ENCODE results near the gene ZBTB7B.
A peak's percentile ranks its signal among the peaks of the same experiment; 100 is the strongest.

ZBTB7B gene

DNA sequence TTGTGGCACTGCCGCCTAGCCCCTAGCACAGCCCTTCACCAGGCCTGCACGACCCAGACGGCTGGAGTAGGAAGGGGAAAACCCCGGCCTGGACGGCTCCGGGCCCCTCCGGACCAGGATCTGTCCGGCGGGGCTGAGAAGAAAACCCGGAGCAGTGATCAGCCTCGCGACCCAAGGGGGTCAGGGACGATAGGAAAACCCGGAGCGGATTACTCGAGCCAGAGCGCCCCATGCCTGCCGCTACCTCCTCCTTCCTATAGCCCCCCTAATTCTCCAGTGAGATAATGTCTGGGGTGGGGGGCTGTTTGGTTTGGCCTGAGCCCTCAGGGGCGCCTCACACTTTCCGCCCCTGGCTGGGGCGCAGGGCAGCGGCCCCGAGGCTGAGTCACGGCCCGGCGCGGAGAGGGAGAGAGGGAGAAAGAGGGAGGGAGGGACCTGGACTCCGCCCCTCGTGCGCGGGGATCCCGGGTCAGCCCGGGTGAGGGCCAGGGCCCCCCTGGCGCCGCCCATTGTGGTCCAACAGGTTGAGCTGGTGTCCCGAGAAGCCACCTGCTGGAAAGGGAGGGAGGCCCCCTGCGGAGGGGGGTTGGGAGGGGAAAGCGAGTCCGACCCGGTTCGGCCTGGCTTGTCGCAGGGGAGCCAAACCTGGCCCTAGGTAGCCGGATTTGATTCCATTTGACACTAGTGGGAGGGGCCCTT lies 1.7 kb upstream of the ZBTB7B start (continued):
- TF ChIP-seq, protein P1, sequence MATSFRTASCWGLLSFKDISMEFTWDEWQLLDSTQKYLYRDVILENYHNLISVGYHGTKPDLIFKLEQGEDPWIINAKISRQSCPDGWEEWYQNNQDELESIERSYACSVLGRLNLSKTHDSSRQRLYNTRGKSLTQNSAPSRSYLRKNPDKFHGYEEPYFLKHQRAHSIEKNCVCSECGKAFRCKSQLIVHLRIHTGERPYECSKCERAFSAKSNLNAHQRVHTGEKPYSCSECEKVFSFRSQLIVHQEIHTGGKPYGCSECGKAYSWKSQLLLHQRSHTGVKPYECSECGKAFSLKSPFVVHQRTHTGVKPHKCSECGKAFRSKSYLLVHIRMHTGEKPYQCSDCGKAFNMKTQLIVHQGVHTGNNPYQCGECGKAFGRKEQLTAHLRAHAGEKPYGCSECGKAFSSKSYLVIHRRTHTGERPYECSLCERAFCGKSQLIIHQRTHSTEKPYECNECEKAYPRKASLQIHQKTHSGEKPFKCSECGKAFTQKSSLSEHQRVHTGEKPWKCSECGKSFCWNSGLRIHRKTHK (tag by site-specific recombination; IDR thresholded peaks at IDR 0.05), result no peak
- TF ChIP-seq ZNF768 (tag by site-specific recombination; IDR thresholded peaks at IDR 0.05), result no peak
- no peak for TF ChIP-seq ZNF621 (tag by site-specific recombination; IDR thresholded peaks at IDR 0.05)
- TF ChIP-seq, protein P2, sequence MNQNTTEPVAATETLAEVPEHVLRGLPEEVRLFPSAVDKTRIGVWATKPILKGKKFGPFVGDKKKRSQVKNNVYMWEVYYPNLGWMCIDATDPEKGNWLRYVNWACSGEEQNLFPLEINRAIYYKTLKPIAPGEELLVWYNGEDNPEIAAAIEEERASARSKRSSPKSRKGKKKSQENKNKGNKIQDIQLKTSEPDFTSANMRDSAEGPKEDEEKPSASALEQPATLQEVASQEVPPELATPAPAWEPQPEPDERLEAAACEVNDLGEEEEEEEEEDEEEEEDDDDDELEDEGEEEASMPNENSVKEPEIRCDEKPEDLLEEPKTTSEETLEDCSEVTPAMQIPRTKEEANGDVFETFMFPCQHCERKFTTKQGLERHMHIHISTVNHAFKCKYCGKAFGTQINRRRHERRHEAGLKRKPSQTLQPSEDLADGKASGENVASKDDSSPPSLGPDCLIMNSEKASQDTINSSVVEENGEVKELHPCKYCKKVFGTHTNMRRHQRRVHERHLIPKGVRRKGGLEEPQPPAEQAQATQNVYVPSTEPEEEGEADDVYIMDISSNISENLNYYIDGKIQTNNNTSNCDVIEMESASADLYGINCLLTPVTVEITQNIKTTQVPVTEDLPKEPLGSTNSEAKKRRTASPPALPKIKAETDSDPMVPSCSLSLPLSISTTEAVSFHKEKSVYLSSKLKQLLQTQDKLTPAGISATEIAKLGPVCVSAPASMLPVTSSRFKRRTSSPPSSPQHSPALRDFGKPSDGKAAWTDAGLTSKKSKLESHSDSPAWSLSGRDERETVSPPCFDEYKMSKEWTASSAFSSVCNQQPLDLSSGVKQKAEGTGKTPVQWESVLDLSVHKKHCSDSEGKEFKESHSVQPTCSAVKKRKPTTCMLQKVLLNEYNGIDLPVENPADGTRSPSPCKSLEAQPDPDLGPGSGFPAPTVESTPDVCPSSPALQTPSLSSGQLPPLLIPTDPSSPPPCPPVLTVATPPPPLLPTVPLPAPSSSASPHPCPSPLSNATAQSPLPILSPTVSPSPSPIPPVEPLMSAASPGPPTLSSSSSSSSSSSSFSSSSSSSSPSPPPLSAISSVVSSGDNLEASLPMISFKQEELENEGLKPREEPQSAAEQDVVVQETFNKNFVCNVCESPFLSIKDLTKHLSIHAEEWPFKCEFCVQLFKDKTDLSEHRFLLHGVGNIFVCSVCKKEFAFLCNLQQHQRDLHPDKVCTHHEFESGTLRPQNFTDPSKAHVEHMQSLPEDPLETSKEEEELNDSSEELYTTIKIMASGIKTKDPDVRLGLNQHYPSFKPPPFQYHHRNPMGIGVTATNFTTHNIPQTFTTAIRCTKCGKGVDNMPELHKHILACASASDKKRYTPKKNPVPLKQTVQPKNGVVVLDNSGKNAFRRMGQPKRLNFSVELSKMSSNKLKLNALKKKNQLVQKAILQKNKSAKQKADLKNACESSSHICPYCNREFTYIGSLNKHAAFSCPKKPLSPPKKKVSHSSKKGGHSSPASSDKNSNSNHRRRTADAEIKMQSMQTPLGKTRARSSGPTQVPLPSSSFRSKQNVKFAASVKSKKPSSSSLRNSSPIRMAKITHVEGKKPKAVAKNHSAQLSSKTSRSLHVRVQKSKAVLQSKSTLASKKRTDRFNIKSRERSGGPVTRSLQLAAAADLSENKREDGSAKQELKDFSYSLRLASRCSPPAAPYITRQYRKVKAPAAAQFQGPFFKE (tag by site-specific recombination; IDR thresholded peaks at IDR 0.05; ENCODE audit: borderline replicate concordance), result 0 out of 2 replicates have a peak, but pooled peaks have one; percentile 57
- TF ChIP-seq EGR2 (tag by site-specific recombination; IDR thresholded peaks at IDR 0.05; ENCODE audit: low read depth), result peak; percentile 51; the same call in 1 of the 2 replicates
- no peak for TF ChIP-seq ZNF549 (tag by site-specific recombination; IDR thresholded peaks at IDR 0.05)
- no peak for TF ChIP-seq SETDB1 (IDR thresholded peaks at IDR 0.05; ENCODE audit: insufficient read length, low read length)
- TF ChIP-seq ZNF514 (tag by site-specific recombination; IDR thresholded peaks at IDR 0.05), result no peak
- TF ChIP-seq BCL11A (tag by site-specific recombination; IDR thresholded peaks at IDR 0.05; ENCODE audit: low read depth), result peak; percentile 98
- TF ChIP-seq ZSCAN16 (tag by site-specific recombination; IDR thresholded peaks at IDR 0.05), result no peak
- TF ChIP-seq, protein P3, sequence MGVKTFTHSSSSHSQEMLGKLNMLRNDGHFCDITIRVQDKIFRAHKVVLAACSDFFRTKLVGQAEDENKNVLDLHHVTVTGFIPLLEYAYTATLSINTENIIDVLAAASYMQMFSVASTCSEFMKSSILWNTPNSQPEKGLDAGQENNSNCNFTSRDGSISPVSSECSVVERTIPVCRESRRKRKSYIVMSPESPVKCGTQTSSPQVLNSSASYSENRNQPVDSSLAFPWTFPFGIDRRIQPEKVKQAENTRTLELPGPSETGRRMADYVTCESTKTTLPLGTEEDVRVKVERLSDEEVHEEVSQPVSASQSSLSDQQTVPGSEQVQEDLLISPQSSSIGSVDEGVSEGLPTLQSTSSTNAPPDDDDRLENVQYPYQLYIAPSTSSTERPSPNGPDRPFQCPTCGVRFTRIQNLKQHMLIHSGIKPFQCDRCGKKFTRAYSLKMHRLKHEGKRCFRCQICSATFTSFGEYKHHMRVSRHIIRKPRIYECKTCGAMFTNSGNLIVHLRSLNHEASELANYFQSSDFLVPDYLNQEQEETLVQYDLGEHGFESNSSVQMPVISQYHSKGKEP (tag by site-specific recombination; IDR thresholded peaks at IDR 0.05), result peak; percentile 79; the same call in 1 of the 2 replicates
- TF ChIP-seq ZNF548 (tag by site-specific recombination; IDR thresholded peaks at IDR 0.05), result no peak
- no peak for TF ChIP-seq ZNF239 (tag by site-specific recombination; IDR thresholded peaks at IDR 0.05)
- no peak for TF ChIP-seq ZNF157 (tag by site-specific recombination; IDR thresholded peaks at IDR 0.05)
- TF ChIP-seq ZNF175 (tag by site-specific recombination; IDR thresholded peaks at IDR 0.05), result no peak
- peak; percentile 99 for TF ChIP-seq KLF8 (tag by site-specific recombination; IDR thresholded peaks at IDR 0.05)
- TF ChIP-seq, protein P4, sequence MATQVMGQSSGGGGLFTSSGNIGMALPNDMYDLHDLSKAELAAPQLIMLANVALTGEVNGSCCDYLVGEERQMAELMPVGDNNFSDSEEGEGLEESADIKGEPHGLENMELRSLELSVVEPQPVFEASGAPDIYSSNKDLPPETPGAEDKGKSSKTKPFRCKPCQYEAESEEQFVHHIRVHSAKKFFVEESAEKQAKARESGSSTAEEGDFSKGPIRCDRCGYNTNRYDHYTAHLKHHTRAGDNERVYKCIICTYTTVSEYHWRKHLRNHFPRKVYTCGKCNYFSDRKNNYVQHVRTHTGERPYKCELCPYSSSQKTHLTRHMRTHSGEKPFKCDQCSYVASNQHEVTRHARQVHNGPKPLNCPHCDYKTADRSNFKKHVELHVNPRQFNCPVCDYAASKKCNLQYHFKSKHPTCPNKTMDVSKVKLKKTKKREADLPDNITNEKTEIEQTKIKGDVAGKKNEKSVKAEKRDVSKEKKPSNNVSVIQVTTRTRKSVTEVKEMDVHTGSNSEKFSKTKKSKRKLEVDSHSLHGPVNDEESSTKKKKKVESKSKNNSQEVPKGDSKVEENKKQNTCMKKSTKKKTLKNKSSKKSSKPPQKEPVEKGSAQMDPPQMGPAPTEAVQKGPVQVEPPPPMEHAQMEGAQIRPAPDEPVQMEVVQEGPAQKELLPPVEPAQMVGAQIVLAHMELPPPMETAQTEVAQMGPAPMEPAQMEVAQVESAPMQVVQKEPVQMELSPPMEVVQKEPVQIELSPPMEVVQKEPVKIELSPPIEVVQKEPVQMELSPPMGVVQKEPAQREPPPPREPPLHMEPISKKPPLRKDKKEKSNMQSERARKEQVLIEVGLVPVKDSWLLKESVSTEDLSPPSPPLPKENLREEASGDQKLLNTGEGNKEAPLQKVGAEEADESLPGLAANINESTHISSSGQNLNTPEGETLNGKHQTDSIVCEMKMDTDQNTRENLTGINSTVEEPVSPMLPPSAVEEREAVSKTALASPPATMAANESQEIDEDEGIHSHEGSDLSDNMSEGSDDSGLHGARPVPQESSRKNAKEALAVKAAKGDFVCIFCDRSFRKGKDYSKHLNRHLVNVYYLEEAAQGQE (tag by site-specific recombination; IDR thresholded peaks at IDR 0.05), result no peak; the same call in 1 of the 2 replicates
- peak; percentile 100 for TF ChIP-seq ZNF366 (tag by site-specific recombination; conservative IDR thresholded peaks at IDR 0.05)
- TF ChIP-seq ZNF837 (tag by site-specific recombination; IDR thresholded peaks at IDR 0.05), result no peak
- TF ChIP-seq OSR2 (tag by site-specific recombination; IDR thresholded peaks at IDR 0.05), result no peak
- TF ChIP-seq, protein P5, sequence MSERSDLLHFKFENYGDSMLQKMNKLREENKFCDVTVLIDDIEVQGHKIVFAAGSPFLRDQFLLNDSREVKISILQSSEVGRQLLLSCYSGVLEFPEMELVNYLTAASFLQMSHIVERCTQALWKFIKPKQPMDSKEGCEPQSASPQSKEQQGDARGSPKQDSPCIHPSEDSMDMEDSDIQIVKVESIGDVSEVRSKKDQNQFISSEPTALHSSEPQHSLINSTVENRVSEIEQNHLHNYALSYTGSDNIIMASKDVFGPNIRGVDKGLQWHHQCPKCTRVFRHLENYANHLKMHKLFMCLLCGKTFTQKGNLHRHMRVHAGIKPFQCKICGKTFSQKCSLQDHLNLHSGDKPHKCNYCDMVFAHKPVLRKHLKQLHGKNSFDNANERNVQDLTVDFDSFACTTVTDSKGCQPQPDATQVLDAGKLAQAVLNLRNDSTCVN (tag by site-specific recombination; optimal IDR thresholded peaks at IDR 0.05), result peak; percentile 76
- TF ChIP-seq SP2 (tag by site-specific recombination; IDR thresholded peaks at IDR 0.05), result peak; percentile 89
- TF ChIP-seq ZNF404 (tag by site-specific recombination; IDR thresholded peaks at IDR 0.05), result no peak
- no peak for TF ChIP-seq ZNF169 (tag by site-specific recombination; IDR thresholded peaks at IDR 0.05)
- TF ChIP-seq, protein P6, sequence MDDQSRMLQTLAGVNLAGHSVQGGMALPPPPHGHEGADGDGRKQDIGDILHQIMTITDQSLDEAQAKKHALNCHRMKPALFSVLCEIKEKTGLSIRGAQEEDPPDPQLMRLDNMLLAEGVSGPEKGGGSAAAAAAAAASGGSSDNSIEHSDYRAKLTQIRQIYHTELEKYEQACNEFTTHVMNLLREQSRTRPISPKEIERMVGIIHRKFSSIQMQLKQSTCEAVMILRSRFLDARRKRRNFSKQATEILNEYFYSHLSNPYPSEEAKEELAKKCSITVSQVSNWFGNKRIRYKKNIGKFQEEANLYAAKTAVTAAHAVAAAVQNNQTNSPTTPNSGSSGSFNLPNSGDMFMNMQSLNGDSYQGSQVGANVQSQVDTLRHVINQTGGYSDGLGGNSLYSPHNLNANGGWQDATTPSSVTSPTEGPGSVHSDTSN (CRISPR knock-in tag; IDR thresholded peaks at IDR 0.05), result no peak

Measured in HEK293 (cell line).